ENCODE measurements around the gene B4GAT1. TPM values are rescaled to one million over a fixed set of nuclear protein-coding genes. Genes with fewer than 3 reads are reported as not detected.
"Not testable (repeated sequence)": the region's sequence is repeated elsewhere in the genome, so short reads cannot be mapped to it uniquely, and the experiment has no call there.

Gene B4GAT1
- total and polyA plus RNA-seq, 2 of the 4 experiments (the other 2 are of a cell fraction) = 10.6 to 18.4 TPM

DNA sequence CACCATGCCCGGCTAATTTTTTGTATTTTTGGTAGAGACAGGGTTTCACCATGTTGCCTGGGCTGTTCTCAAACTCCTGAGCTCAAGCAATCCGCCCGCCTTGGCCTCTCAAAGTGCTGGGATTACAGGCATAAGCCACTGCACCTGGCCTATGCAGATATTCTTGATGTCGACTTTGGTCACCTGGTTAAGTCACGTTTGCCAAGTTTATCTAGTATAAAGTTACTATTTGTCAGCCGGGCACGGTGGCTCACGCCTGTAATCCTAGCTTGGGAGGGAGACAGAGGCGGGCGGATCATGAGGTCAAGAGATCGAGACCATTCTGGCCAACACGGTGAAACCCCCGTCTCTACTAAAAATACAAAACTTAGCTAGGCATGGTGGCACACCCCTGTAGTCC lies 36.9 kb upstream of the B4GAT1 start:
- H3K36me3 ChIP-seq (ENCODE audit: control insufficient read depth, insufficient read depth, low read length); H4K20me1 ChIP-seq (ENCODE audit: insufficient read depth, low read length); H3K4me1 ChIP-seq (ENCODE audit: control insufficient read depth, insufficient read depth, low read length); H2AK5ac ChIP-seq (ENCODE audit: low read depth, low read length); H2AK9ac ChIP-seq (replicated peaks; ENCODE audit: low read depth, low read length, poor library complexity); H3K23ac ChIP-seq (ENCODE audit: low read depth, low read length); H3K18ac ChIP-seq (ENCODE audit: low read depth, low read length); H3K56ac ChIP-seq (ENCODE audit: extremely low read depth, insufficient read depth, low read length); H4K91ac ChIP-seq (ENCODE audit: insufficient read depth, low read depth, low read length); BruUV-seq (replicated peaks); H3K9me1 ChIP-seq (ENCODE audit: insufficient read depth, low read length); H2BK5ac ChIP-seq (ENCODE audit: low read depth, low read length, poor library complexity, severe bottlenecking); H3K27ac ChIP-seq (ENCODE audit: insufficient read depth, low read length); H3K4ac ChIP-seq (ENCODE audit: low read depth, low read length); H3K4me2 ChIP-seq (ENCODE audit: low read depth, low read length); H3K79me1 ChIP-seq (ENCODE audit: low read depth in 1 of 2, low read length in 2 of 2); ATAC-seq (ENCODE audit: low read depth); H3K9me3 ChIP-seq (ENCODE audit: control insufficient read depth, insufficient read depth, low read length); H2BK20ac ChIP-seq (ENCODE audit: low read depth, low read length); CTCF ChIA-PET; H4K5ac ChIP-seq (ENCODE audit: low read depth, low read length); POLR2A ChIA-PET (ENCODE audit: unreplicated experiment); DNase-seq; H3K27me3 ChIP-seq (ENCODE audit: control insufficient read depth, insufficient read depth, low read length); H4K8ac ChIP-seq (ENCODE audit: low read depth in 2 of 2, low read length in 2 of 2); H3K9ac ChIP-seq (ENCODE audit: low read depth, low read length); H2AFZ ChIP-seq (replicated peaks; ENCODE audit: low read length, poor library complexity); in situ Hi-C loops (cut with MboI; ENCODE audit: low sequenced_read_pairs); H2BK15ac ChIP-seq (ENCODE audit: low read depth, low read length); dilution Hi-C loops (cut with HindIII; ENCODE audit: low sequenced_read_pairs, unreplicated experiment); intact Hi-C loops (cut with micrococcal nuclease); H3K4me3 ChIP-seq (ENCODE audit: insufficient read depth, low read depth, low read length); H2BK120ac ChIP-seq (ENCODE audit: low read depth, low read length); H3K14ac ChIP-seq (replicated peaks; ENCODE audit: low read depth, low read length): not testable (repeated sequence)
- 87% methylated on average over 6 of the region's 13 CpGs; no CpG with 5 or more reads in 1 of the 2 experiments for WGBS, 2 experiments (ENCODE audit: extremely low coverage in 2 of 2, insufficient read length in 1 of 2)

DNA sequence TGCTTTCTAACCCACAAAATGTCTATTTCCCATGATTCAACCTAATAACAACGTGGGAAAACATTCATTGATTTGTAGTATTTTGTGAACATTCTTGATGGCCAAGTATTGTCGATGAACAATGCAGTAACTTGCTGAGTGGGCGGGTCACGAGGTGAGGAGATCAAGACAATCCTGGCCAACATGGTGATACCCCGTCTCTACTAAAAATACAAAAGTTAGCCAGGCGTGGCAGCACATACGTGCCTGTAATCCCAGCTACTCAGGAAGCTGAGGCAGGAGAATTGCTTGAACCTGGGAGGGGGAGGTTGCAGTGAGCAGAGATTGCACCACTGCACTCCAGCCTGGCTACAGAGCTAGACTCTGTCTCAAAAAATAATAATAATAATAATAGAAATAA lies 32.8 kb upstream of the B4GAT1 start:
- H4K5ac ChIP-seq (ENCODE audit: low read depth, low read length); H4K8ac ChIP-seq (ENCODE audit: low read depth in 2 of 2, low read length in 2 of 2); H3K56ac ChIP-seq (ENCODE audit: extremely low read depth, insufficient read depth, low read length); H3K4ac ChIP-seq (ENCODE audit: low read depth, low read length); H2BK15ac ChIP-seq (ENCODE audit: low read depth, low read length); H4K91ac ChIP-seq (ENCODE audit: insufficient read depth, low read depth, low read length); H3K4me2 ChIP-seq (ENCODE audit: low read depth, low read length); H3K9me3 ChIP-seq (ENCODE audit: control insufficient read depth, insufficient read depth, low read length); H4K20me1 ChIP-seq (ENCODE audit: insufficient read depth, low read length); BruUV-seq (replicated peaks); DNase-seq; H3K14ac ChIP-seq (replicated peaks; ENCODE audit: low read depth, low read length); H3K36me3 ChIP-seq (ENCODE audit: control insufficient read depth, insufficient read depth, low read length); H2BK20ac ChIP-seq (ENCODE audit: low read depth, low read length); in situ Hi-C loops (cut with MboI; ENCODE audit: low sequenced_read_pairs); H3K4me1 ChIP-seq (ENCODE audit: control insufficient read depth, insufficient read depth, low read length); H3K27ac ChIP-seq (ENCODE audit: insufficient read depth, low read length); H3K79me1 ChIP-seq (ENCODE audit: low read depth in 1 of 2, low read length in 2 of 2); H2BK5ac ChIP-seq (ENCODE audit: low read depth, low read length, poor library complexity, severe bottlenecking); intact Hi-C loops (cut with micrococcal nuclease); H3K23ac ChIP-seq (ENCODE audit: low read depth, low read length); H2BK120ac ChIP-seq (ENCODE audit: low read depth, low read length); H3K4me3 ChIP-seq (ENCODE audit: insufficient read depth, low read depth, low read length); H3K27me3 ChIP-seq (ENCODE audit: control insufficient read depth, insufficient read depth, low read length); H3K9ac ChIP-seq (ENCODE audit: low read depth, low read length); H3K9me1 ChIP-seq (ENCODE audit: insufficient read depth, low read length); H3K18ac ChIP-seq (ENCODE audit: low read depth, low read length); dilution Hi-C loops (cut with HindIII; ENCODE audit: low sequenced_read_pairs, unreplicated experiment); H2AK9ac ChIP-seq (replicated peaks; ENCODE audit: low read depth, low read length, poor library complexity); H2AFZ ChIP-seq (replicated peaks; ENCODE audit: low read length, poor library complexity); H2AK5ac ChIP-seq (ENCODE audit: low read depth, low read length); ATAC-seq (ENCODE audit: low read depth); POLR2A ChIA-PET (ENCODE audit: unreplicated experiment): not testable (repeated sequence)
- CTCF ChIA-PET = interaction anchor here (0.6 to 1.1 kb wide), 2 partner anchors 32 to 430 kb away, joined by 3 to 5 read pairs; no protein-coding TSS in a partner anchor
- no CpG with 5 or more reads among the region's 7 CpGs for WGBS, 2 experiments (ENCODE audit: extremely low coverage in 2 of 2, insufficient read length in 1 of 2)
